Kidney epithelial cell (primary cell): ENCODE results near the gene IDH1. TPM values are rescaled to one million over a fixed set of nuclear protein-coding genes. Genes with fewer than 3 reads are reported as not detected.

Source experiments
- DNase-seq: peaks from one replicate; pipeline ENCODE4 v3.0.0-alpha.2; 2010; ENCODE audit warnings: low read depth
- H3K27me3 ChIP-seq: 2 replicates; pipeline ENCODE4 v1.6.0; 2011; ENCODE audit warnings: low read length; ENCODE audit not compliant: control insufficient read depth, insufficient read depth
- H3K36me3 ChIP-seq: 2 replicates; pipeline ENCODE4 v1.5.1; 2011; ENCODE audit warnings: low read length; ENCODE audit not compliant: control insufficient read depth, insufficient read depth
- H3K4me3 ChIP-seq: 2 replicates; pipeline ENCODE4 v1.5.1; 2011; ENCODE audit warnings: low read depth, mild to moderate bottlenecking, control low read depth, low read length
- CTCF ChIP-seq: IDR thresholded peaks from 2 replicates; pipeline ENCODE4 v1.5.1; 2011; ENCODE audit warnings: mild to moderate bottlenecking, moderate library complexity, low read length, control low read depth, inconsistent platforms; ENCODE audit not compliant: insufficient read depth, poor library complexity, severe bottlenecking
- total RNA-seq: library from RNA; depleted of rRNA; stranded (reverse); fragments of >200 nt; gene quantifications from 2 replicates; pipeline ENCODE4 v1.2.3, GENCODE V29; 2015

The IDH1 gene
- total RNA-seq = 98.9 and 108 TPM in 2 replicates

DNA sequence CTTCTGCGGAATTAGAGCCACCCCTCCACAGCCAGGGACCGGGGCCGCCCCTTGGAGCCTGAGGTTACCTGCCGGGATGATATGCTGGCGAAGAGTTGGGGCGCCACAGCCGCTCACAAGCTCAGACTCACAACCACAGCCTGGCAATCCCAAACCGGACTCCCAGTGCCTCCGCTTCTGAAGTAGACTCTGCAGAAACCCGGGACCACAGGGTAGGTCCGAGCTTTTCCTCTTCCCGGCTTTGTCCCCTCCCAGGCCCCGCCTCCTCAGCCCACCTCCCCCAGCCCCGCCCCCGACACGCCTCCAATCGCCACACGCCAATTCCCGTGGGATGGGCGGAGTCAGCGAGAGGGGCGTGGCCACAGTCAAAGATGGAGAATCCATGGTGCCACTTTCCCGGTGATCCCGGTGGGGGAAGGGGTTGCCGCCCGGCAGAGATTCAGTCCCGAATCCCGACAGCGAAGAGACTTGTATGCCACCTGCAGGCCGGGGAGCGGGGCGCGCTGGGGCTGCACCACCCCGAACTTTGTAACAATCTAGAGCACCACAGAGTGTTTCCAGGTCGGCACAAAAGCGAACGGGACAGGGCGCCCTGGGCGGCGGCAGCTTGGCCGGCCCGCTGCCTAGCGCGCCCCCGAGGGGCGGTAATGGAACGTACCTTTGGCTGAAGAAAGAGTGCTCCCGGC, at the start of gene IDH1:
TSS of gene IDH1 (minus strand) at position 201 of the 686 bp plus-strand sequence. CDS start 3,520 bp downstream, outside the sequence.
- no peaks in the 10 kb centered on the region for H3K27me3 ChIP-seq
- peak within 1 kb of the TSS; percentile 64 for H3K4me3 ChIP-seq
- TF ChIP-seq CTCF = peak; percentile 56
- no peaks in the 10 kb centered on the region for H3K36me3 ChIP-seq
- DNase-seq = peak; percentile 56

GRCh38 chr2:208304157-208304556, 49.3 kb upstream of the IDH1 start:
- H3K27me3 ChIP-seq = no peaks in the 10 kb centered on the region
- no peak overlapping the region for H3K4me3 ChIP-seq
- TF ChIP-seq CTCF = no peak
- H3K36me3 ChIP-seq = no peaks in the 10 kb centered on the region
- no peak for DNase-seq

DNA sequence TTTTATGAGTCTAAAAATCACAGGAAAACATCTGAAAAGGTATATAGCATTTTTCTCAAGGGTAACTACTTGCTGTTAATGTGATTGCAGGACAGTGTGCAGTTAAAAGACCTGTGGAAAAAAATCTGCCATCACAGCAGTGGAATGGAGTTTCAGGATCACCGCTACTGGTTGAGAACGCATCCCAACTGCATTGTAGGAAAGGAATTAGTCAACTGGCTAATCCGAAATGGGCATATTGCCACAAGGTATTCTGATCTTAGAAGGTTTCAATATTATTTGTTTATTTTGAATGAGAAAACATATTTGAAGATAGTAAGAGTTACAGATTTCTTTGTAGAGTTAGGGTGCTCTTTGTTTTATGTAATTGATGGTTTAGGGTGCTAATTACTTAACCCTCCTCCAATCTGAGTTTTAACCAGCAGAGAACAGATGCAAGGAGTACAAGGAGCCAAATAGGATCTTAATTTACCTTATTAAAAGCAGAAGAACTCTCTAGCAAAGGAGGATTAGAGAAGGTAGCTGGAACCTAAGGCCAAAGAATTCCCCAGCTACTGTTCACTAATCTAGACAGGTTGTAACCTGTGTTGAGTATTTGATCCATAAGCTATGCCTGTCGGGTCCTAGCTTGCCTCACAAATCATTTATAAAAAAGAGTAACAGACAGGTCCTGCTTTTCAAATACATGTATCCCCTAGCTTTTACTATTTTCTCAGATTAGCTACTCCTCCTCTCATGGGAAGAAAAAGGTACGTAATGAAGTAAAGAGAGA, 46.2 kb upstream of the IDH1 start:
- Histone ChIP-seq H3K27me3 (no peaks in the 10 kb centered on the region), H3K4me3 (no peak overlapping the region), H3K36me3 (no peaks in the 10 kb centered on the region)
- no peak for TF ChIP-seq CTCF
- DNase-seq = no peak

- Histone ChIP-seq H3K27me3 (no peaks in the 10 kb centered on the region), H3K36me3 (no peaks in the 10 kb centered on the region), H3K4me3 (no peak overlapping the region)
- TF ChIP-seq CTCF = no peak
- DNase-seq = no peak
Observed at GRCh38 chr2:208297961-208298360, 43.1 kb upstream of the IDH1 start.

GRCh38 chr2:208296610-208297009, 41.7 kb upstream of the IDH1 start:
- TF ChIP-seq CTCF = no peak
- Histone ChIP-seq H3K36me3 (no peaks in the 10 kb centered on the region), H3K4me3 (no peak overlapping the region), H3K27me3 (no peaks in the 10 kb centered on the region)
- DNase-seq = no peak
